Measurements from ENCODE around the gene IRF7. TPM values are rescaled to one million over a fixed set of nuclear protein-coding genes. Genes with fewer than 3 reads are reported as not detected.

The IRF7 gene
- total RNA-seq, 4 donors from 2014 or later = 40.4 to 122 (median 49.9) TPM

- Histone ChIP-seq H3K36me3 (peaks cover 0 to 53% (median 15%) of the 10 kb centered on the region in 4 donors), H3K27ac (no peak overlapping the region), H3K9me3 (no peaks in the 10 kb centered on the region), H3K4me1 (no peaks in the 10 kb centered on the region), H3K4me3 (no peak overlapping the region), H3K27me3 (no peaks in the 10 kb centered on the region)
- in situ Hi-C loops (cut with MboI; ENCODE audit: low pct_ligation_motif_present in 1 of 4, low pct_unique_long_range_greater_than_20kb in 1 of 4, low sequenced_read_pairs in 3 of 4) = no loop called here
- no peak for DNase-seq
- WGBS, 2 donors (ENCODE audit: low coverage in 1 of 2) = 92 to 100% methylated on average over 4 to 29 of the region's 30 CpGs
- no peak for TF ChIP-seq POLR2A (IDR thresholded peaks at IDR 0.05)
- TF ChIP-seq POLR2AphosphoS5 (IDR thresholded peaks at IDR 0.05) = no peak
- no peak for TF ChIP-seq EP300 (IDR thresholded peaks at IDR 0.05; ENCODE audit: low read depth)
- no peak for TF ChIP-seq CTCF (IDR thresholded peaks at IDR 0.05)
- intact Hi-C loops (cut with DNase I; ENCODE audit: low total_unique reads) = no loop called here
Observed at GRCh38 chr11:598005-598680, 17.6 kb downstream of the IRF7 start.

GRCh38 chr11:597166-597725 is 18.5 kb downstream of the IRF7 start:
- Histone ChIP-seq H3K27ac (no peak overlapping the region), H3K4me1 (no peaks in the 10 kb centered on the region), H3K9me3 (no peaks in the 10 kb centered on the region), H3K4me3 (no peak overlapping the region), H3K36me3 (peaks cover 0 to 59% (median 22%) of the 10 kb centered on the region in 4 donors), H3K27me3 (no peaks in the 10 kb centered on the region)
- TF ChIP-seq POLR2AphosphoS5 (IDR thresholded peaks at IDR 0.05) = no peak
- no peak for DNase-seq
- intact Hi-C loops (cut with DNase I; ENCODE audit: low total_unique reads) = no loop called here
- in situ Hi-C loops (cut with MboI; ENCODE audit: low pct_ligation_motif_present in 1 of 4, low pct_unique_long_range_greater_than_20kb in 1 of 4, low sequenced_read_pairs in 3 of 4) = no loop called here
- WGBS, 2 donors (ENCODE audit: low coverage in 1 of 2) = 92% methylated on average over 29 of the region's 29 CpGs; no CpG with 5 or more reads in 1 of the 2 donors

GRCh38 chr11:596374-596773 is 19.4 kb downstream of the IRF7 start:
- H3K4me3 ChIP-seq = no peak overlapping the region
- WGBS, 2 donors (ENCODE audit: low coverage in 1 of 2) = 76 to 90% methylated on average over 5 to 10 of the region's 10 CpGs
- in situ Hi-C loops (cut with MboI; ENCODE audit: low pct_ligation_motif_present in 1 of 4, low pct_unique_long_range_greater_than_20kb in 1 of 4, low sequenced_read_pairs in 3 of 4) = no loop called here
- no peak overlapping the region for H3K27ac ChIP-seq
- TF ChIP-seq POLR2A (IDR thresholded peaks at IDR 0.05) = no peak
- no peak for TF ChIP-seq EP300 (IDR thresholded peaks at IDR 0.05; ENCODE audit: low read depth)
- TF ChIP-seq POLR2AphosphoS5 (IDR thresholded peaks at IDR 0.05) = no peak
- no peak for TF ChIP-seq CTCF (IDR thresholded peaks at IDR 0.05)
- H3K27me3 ChIP-seq = no peaks in the 10 kb centered on the region
- H3K36me3 ChIP-seq = peaks cover 0 to 64% (median 25%) of the 10 kb centered on the region in 4 donors
- intact Hi-C loops (cut with DNase I; ENCODE audit: low total_unique reads) = no loop called here
- H3K4me1 ChIP-seq = no peaks in the 10 kb centered on the region
- DNase-seq = no peak
- no peaks in the 10 kb centered on the region for H3K9me3 ChIP-seq

GRCh38 chr11:595400-595799 is 20.4 kb downstream of the IRF7 start:
- no peaks in the 10 kb centered on the region for H3K4me1 ChIP-seq
- DNase-seq = no peak
- H3K27ac ChIP-seq = no peak overlapping the region
- 87 to 89% methylated on average over 3 to 10 of the region's 10 CpGs for WGBS, 2 donors (ENCODE audit: low coverage in 1 of 2)
- no peaks in the 10 kb centered on the region for H3K9me3 ChIP-seq
- intact Hi-C loops (cut with DNase I; ENCODE audit: low total_unique reads) = no loop called here
- H3K36me3 ChIP-seq = peaks cover 0 to 73% (median 28%) of the 10 kb centered on the region in 4 donors
- H3K27me3 ChIP-seq = no peaks in the 10 kb centered on the region
- TF ChIP-seq POLR2AphosphoS5 (IDR thresholded peaks at IDR 0.05) = no peak
- TF ChIP-seq POLR2A (IDR thresholded peaks at IDR 0.05) = no peak
- TF ChIP-seq EP300 (IDR thresholded peaks at IDR 0.05; ENCODE audit: low read depth) = no peak
- in situ Hi-C loops (cut with MboI; ENCODE audit: low pct_ligation_motif_present in 1 of 4, low pct_unique_long_range_greater_than_20kb in 1 of 4, low sequenced_read_pairs in 3 of 4) = no loop called here
- no peak overlapping the region for H3K4me3 ChIP-seq

GRCh38 chr11:593347-593746 is 22.4 kb downstream of the IRF7 start:
- H3K36me3 ChIP-seq = peaks cover 0 to 79% (median 35%) of the 10 kb centered on the region in 4 donors
- in situ Hi-C loops (cut with MboI; ENCODE audit: low pct_ligation_motif_present in 1 of 4, low pct_unique_long_range_greater_than_20kb in 1 of 4, low sequenced_read_pairs in 3 of 4) (no loop called here), intact Hi-C loops (cut with DNase I; ENCODE audit: low total_unique reads) (no loop called here)
- no peaks in the 10 kb centered on the region for H3K9me3 ChIP-seq
- H3K27ac ChIP-seq = no peak overlapping the region
- H3K27me3 ChIP-seq = no peaks in the 10 kb centered on the region
- H3K4me1 ChIP-seq = no peaks in the 10 kb centered on the region
- TF ChIP-seq POLR2AphosphoS5 (IDR thresholded peaks at IDR 0.05) = no peak
- no peak for TF ChIP-seq POLR2A (IDR thresholded peaks at IDR 0.05)
- TF ChIP-seq EP300 (IDR thresholded peaks at IDR 0.05; ENCODE audit: low read depth) = no peak
- H3K4me3 ChIP-seq = no peak overlapping the region
- no peak for DNase-seq
- 92% methylated on average over 21 of the region's 21 CpGs; no CpG with 5 or more reads in 1 of the 2 donors for WGBS, 2 donors (ENCODE audit: low coverage in 1 of 2)

Measured in transverse colon (tissue), 4 donors.